Uterus (tissue), 4 donors: ENCODE results near the gene SURF4. TPM values are rescaled to one million over a fixed set of nuclear protein-coding genes. Genes with fewer than 3 reads are reported as not detected.

Experiments used
- DNase-seq, 2 donors: peaks; one replicate each; pipeline ENCODE4 v3.0.0-alpha.2; 2019 to 2020
- H3K27ac ChIP-seq, 2 donors: fragments of 200-600 bp; sonication (generic); 1 replicate in 1 of 2; 2 replicates in 1 of 2; pipeline ENCODE4 v1.5.1; 2016 to 2018
- H3K27me3 ChIP-seq, 2 donors: fragments of 200-600 bp; sonication (generic); one replicate each; pipeline ENCODE4 v1.5.1; 2018 to 2019; ENCODE audit warnings: control low read depth in 1 of 2
- H3K36me3 ChIP-seq, 2 donors: fragments of 200-600 bp; sonication (generic); one replicate each; pipeline ENCODE4 v1.5.1; 2019; ENCODE audit warnings: control low read depth in 1 of 2
- H3K4me1 ChIP-seq, 2 donors: fragments of 200-600 bp; sonication (generic); one replicate each; pipeline ENCODE4 v1.5.1; 2018 to 2019; ENCODE audit warnings: control low read depth in 1 of 2
- H3K4me3 ChIP-seq, 2 donors: fragments of 200-600 bp; sonication (generic); 1 replicate in 1 of 2; 2 replicates in 1 of 2; pipeline ENCODE4 v1.5.1; 2018 to 2019; ENCODE audit warnings: mild to moderate bottlenecking in 1 of 2
- H3K9me3 ChIP-seq, 2 donors: fragments of 200-600 bp; sonication (generic); one replicate each; pipeline ENCODE4 v1.5.1; 2019; ENCODE audit warnings: control low read depth in 1 of 2
- POLR2A ChIP-seq, 2 donors: fragments of 450-650 bp; IDR thresholded peaks; one replicate each; pipeline ENCODE4 v1.6.1; 2016; ENCODE audit warnings: antibody characterized with exemption in 2 of 2, mild to moderate bottlenecking in 1 of 2, moderate library complexity in 1 of 2
- intact Hi-C: fragments of 100-400 bp; cut with DNase I; formaldehyde crosslinking; loops from one replicate; pipeline ENCODE4 v1.15.1; 2023; ENCODE audit warnings: low total_unique reads
- total RNA-seq, 4 donors: library from RNA; depleted of rRNA in 3 of 4; stranded (reverse); fragments of >200 nt in 3 of 4; gene quantifications; one replicate each; pipeline versions ENCODE4 v1.1.0 to v1.2.4, GENCODE V29; 2014 to 2023
- TF ChIP-seq, protein P1 (sequence below), 4 experiments: fragments of 200-600 bp in 2 of 4; fragments of 450-650 bp in 2 of 4; sonication (generic) in 2 of 4; IDR thresholded peaks; one replicate each; pipeline ENCODE4 v1.5.1; 2016 to 2019; ENCODE audit warnings: antibody characterized with exemption in 4 of 4, mild to moderate bottlenecking in 2 of 4, moderate library complexity in 1 of 4
- donor health status: DM: yes; HTN: yes; CAD: no.

SURF4 gene
- total RNA-seq, 4 donors from 2014 or later, result 74.7 to 262 (median 108) TPM

DNA sequence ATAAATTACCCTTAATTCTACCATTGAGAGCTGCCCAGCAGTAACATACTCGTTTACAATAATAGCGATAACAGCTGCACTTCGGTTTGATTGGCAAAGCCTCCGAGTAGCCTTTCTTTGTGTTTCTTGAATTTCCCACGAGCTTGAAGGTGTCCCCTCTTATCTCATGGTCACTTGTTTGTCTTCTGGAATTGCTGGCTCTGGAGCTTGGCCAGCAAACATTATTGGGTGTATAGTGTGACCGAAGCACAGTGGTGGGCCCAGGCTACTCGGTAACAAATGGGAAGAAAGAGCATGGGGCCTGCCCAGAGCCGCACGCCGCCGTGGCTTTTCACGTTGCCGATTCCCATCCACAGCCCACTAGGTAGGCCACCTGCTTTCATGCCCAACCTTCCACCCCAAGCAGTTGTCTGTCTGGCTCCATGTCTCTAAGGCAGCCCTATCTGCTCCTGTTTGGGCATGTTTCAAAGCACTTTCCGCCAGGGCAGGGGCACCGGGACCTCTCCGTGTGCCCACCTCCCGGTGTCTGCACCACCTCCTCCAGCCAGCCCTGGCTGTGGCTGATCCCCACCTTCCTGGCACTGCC, 9.0 kb upstream of the SURF4 start:
- no peaks in the 10 kb centered on the region for H3K9me3 ChIP-seq
- TF ChIP-seq, protein P1, sequence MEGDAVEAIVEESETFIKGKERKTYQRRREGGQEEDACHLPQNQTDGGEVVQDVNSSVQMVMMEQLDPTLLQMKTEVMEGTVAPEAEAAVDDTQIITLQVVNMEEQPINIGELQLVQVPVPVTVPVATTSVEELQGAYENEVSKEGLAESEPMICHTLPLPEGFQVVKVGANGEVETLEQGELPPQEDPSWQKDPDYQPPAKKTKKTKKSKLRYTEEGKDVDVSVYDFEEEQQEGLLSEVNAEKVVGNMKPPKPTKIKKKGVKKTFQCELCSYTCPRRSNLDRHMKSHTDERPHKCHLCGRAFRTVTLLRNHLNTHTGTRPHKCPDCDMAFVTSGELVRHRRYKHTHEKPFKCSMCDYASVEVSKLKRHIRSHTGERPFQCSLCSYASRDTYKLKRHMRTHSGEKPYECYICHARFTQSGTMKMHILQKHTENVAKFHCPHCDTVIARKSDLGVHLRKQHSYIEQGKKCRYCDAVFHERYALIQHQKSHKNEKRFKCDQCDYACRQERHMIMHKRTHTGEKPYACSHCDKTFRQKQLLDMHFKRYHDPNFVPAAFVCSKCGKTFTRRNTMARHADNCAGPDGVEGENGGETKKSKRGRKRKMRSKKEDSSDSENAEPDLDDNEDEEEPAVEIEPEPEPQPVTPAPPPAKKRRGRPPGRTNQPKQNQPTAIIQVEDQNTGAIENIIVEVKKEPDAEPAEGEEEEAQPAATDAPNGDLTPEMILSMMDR (IDR thresholded peaks at IDR 0.05), result no peak
- TF ChIP-seq POLR2A (IDR thresholded peaks at IDR 0.05), result no peak
- no peak for DNase-seq
- H3K4me3 ChIP-seq, result no peak overlapping the region
- no peaks in the 10 kb centered on the region for H3K36me3 ChIP-seq
- H3K27me3 ChIP-seq, result no peaks in the 10 kb centered on the region
- intact Hi-C loops, result no loop called here
- no peaks in the 10 kb centered on the region for H3K4me1 ChIP-seq
- no peak overlapping the region for H3K27ac ChIP-seq

DNA sequence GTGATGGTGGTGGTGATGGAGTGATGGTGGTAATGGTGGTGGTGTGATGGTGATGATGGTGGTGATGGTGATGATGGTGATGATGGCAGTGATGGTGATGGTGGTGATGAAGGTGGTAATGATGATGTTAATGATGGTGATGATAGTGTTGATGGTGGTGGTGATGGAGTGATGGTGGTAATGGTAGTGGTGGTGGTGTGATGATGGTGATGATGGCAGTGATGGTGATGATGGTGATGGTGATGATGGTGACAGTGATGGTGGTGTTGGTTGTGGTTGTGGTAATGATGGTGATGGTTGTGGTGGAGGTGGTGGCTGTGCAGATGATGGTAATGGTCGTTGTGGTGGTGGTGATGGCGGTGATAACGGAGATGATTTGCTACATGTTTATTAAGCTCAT, 7.6 kb upstream of the SURF4 start:
- Histone ChIP-seq H3K27me3 (no peaks in the 10 kb centered on the region), H3K9me3 (no peaks in the 10 kb centered on the region), H3K4me3 (no peak overlapping the region), H3K36me3 (no peaks in the 10 kb centered on the region), H3K4me1 (no peaks in the 10 kb centered on the region), H3K27ac (no peak overlapping the region)
- no peak for TF ChIP-seq POLR2A (IDR thresholded peaks at IDR 0.05)
- TF ChIP-seq, protein P1 (IDR thresholded peaks at IDR 0.05), result no peak
- no peak for DNase-seq
- intact Hi-C loops, result no loop called here

DNA sequence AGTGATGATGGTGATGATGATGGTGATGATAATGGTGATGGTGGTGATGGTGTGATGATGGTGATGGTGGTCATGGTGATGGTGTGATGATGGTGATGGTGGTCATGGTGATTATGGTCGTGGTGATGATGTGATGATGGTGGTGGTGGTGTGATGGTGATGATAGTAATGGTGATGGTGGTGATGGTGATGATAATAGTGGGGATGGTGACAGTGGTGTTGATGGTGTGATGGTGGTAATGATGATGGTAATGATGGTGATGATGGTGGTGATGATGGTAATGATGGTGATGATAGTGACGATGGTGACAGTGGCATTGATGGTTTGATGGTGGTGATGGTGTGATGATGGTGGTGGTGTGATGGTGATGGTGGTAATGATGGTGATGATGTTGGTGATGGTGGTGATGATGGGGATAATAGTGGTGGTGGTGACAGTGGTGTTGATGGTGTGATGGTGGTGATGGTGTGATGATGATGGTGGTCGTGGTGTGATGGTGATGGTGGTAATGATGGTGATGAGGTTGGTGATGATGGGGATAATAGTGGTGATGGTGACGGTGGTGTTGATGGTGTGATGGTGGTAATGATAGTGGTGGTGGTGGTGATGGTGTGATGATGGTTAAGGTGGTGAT, 6.8 kb upstream of the SURF4 start:
- Histone ChIP-seq H3K4me3 (no peak overlapping the region), H3K27me3 (no peaks in the 10 kb centered on the region), H3K9me3 (no peaks in the 10 kb centered on the region), H3K27ac (no peak overlapping the region), H3K4me1 (no peaks in the 10 kb centered on the region), H3K36me3 (no peaks in the 10 kb centered on the region)
- TF ChIP-seq POLR2A (IDR thresholded peaks at IDR 0.05), result no peak
- TF ChIP-seq, protein P1 (IDR thresholded peaks at IDR 0.05), result no peak
- no peak for DNase-seq
- intact Hi-C loops, result no loop called here

DNA sequence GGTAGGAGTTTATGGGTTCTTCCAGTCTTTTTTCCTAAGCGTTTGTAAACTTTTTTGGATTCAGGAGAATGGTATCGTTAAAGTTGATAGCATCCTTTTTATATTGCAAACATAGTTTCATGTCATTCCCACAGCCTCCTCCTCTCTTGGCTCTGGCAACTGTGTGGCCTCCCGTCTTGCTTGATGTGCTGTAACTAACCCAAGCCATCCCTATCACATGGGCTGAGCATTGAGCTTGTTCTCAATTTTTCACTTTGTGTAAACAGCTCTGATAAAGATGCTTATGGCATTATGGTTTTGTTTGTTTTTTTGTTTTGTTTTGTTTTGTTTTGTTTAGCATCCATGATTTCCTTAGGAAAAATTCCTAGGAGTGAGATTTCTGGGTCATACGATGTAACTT, 4.9 kb upstream of the SURF4 start:
- H3K9me3 ChIP-seq, result no peaks in the 10 kb centered on the region
- no peaks in the 10 kb centered on the region for H3K27me3 ChIP-seq
- TF ChIP-seq, protein P1 (IDR thresholded peaks at IDR 0.05), result no peak
- no peak for TF ChIP-seq POLR2A (IDR thresholded peaks at IDR 0.05)
- no peaks in the 10 kb centered on the region for H3K36me3 ChIP-seq
- H3K4me3 ChIP-seq, result no peak overlapping the region
- H3K4me1 ChIP-seq, result no peaks in the 10 kb centered on the region
- intact Hi-C loops, result no loop called here
- no peak overlapping the region for H3K27ac ChIP-seq
- DNase-seq, result no peak

DNA sequence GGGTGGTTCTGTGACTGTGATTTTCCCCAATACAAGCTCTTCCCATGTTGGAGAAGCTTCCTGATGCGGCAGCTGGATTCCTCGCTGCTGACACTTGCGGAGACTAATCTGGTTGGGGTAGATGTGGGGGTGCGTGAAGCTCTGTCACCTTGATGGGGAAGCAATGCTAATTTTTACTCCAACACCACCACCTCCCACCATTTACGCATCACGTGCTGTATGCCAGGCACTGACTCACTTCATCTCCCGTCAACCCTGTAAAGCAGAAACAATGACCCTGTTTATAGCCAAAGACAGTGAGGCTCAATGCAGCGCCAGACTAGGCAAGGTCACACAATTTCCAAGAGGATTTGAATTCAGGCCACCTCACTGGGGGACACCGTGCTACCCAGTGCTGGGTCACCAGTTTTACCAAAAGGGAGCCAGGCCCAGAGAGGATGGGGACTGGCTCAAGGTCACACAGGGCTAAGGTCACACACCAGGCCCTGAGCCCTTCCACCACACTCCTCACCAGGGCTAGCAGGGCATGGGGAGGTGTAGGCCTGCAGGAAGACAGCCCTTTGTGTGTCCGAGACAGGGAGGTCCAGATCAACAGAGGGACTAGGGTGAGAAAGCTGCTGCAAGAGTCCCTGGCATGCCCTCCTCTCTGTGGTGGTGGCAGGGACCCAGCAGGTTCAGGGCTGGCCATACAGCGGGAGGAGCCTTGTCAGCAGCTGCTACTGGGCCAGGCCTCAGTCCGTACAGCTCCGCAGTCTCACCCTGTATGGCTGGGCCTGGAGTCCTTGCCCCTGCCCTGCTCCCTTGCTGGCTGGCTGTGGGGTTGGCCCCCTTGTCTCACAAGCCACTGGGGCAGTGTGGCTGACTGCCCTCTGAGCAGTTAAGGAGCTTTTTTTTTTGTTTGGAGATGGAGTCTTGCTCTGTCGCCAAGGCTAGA, 3.6 kb upstream of the SURF4 start:
- no peaks in the 10 kb centered on the region for H3K9me3 ChIP-seq
- no peak for DNase-seq
- H3K27ac ChIP-seq, result no peak overlapping the region
- no peaks in the 10 kb centered on the region for H3K4me1 ChIP-seq
- intact Hi-C loops, result no loop called here
- no peaks in the 10 kb centered on the region for H3K27me3 ChIP-seq
- no peak for TF ChIP-seq POLR2A (IDR thresholded peaks at IDR 0.05)
- no peaks in the 10 kb centered on the region for H3K36me3 ChIP-seq
- H3K4me3 ChIP-seq, result no peak overlapping the region
